NK-92 (cell line): Measurements from ENCODE around the gene GALNT1.

Experiments used
- DNase-seq: peaks from one replicate; lab custom pipeline; 2025; ENCODE audit not compliant: unreplicated experiment; lab: John Stamatoyannopoulos, UW

GALNT1 gene

DNA sequence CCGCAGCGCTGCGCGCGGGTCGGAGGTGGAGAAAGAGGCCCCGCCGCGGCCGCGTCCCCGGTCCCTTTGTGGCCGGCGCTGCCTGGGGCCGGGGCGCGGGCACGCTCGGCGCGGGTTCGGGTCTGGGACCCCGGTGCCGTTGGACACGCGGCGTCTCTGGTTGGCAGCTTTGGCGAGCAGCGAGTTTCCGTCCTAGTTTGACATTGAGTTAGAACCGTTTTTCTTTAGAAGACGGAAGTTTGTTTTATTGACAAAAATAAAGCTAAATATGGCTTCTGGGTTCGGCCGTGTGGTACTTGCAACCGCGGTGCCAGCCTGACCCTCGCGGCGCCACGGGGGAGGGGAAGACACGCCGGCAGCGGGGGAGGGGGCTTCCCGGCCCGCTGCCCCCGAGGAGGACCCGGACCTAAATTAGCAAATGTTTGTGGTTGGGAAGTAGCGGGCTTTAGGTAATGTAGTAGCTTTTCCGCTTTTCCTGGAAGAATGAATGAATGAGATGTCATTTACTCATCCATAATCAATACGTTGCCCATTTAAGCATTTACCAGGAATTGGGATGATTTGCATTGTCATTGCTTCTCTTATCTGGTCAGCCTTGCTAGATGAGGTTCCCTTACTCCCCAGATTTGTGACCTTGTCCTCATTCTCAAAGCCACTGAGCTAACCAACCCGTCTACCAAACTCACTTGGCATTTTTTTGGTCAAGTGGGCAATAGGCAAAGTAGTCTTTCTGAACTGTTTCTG is 530 bp downstream of the GALNT1 start:
- DNase-seq, result no peak

DNA sequence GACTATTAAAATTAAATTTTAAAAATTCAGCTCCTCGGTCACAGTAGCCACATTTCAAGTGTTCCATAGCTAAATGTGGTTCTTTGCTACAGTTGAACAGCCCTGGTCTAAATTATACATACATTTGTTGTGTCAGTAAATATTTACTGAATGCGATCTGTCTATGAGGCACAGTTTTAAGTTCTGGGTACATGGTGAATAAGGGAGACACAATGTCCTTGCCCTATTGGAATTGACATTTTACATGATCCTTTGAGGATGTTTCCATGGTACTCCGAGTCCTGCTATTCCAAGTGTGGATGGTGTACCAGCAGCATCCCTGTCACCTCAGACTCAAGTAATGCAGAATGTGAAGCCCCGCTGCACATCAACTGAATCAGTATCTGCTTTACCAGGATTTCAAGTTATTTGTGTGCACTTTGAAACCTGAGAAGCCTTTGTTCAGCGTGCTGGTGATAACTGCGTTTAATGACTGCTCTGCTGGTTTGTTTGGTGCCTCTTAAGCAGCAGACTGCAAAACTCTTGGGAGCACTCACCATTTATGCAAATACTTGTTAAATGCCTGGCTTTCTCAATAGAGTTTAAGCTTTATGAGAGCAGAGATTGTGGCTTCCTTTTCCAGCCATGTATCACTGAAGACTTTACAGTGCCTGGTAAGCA is 1.5 kb downstream of the GALNT1 start:
- no peak for DNase-seq

DNA sequence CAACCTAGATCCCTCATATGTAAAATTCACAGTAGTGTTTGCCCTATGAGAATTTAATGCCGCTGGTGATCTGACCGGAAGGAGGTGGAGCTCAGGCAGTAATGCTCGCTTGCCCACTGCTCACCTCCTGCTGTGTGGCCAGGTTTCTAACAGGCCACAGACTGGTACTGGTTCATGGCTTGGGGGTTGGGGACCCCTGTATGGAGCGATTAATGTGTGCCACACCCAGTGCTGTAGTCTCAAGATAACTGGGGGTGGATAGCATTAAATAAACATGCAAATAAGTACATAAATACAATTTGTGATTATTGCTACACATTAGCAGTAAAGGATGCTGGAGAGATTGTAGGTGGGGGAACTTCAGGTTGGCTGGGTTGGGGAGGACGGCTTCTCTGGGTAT is 3.2 kb downstream of the GALNT1 start:
- no peak for DNase-seq

DNA sequence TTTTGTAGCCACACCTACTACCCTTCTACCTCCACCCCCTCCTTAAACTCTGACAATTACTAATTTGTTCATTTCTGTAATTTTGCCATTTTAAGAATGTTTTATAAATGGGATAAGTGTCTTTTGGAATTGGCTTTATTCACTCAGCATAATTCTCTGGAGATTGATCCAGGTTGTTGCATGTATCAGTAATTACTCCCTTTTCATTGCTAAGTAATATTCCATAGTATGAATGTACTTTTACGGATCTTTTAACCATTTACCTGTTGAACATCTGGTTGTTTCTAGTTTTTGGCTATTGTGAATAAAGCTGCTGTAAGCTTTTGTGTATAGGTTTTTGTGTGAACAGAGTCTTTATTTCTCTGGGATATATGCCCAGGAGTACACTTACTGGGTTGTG is 4.1 kb downstream of the GALNT1 start:
- DNase-seq, result no peak

DNA sequence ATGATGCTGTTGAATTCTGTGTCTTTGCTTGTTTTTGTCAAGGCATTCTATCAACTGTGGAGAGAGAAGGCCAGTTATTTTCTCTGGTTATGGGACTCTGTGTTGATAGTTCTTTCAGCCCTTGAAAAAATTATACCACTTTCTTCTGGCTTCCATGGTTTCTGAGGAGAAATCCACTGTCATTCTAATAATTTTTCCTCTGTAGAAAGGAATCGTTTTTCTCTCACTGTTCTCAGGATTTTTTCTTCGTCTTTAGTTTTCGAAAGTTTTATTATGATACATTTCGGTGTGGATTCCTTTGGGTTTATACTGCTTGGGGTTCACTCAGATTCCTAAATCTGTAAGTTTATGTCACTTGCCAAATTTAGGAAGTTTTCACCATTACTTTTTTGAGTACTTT is 6.6 kb downstream of the GALNT1 start:
- DNase-seq, result no peak

DNA sequence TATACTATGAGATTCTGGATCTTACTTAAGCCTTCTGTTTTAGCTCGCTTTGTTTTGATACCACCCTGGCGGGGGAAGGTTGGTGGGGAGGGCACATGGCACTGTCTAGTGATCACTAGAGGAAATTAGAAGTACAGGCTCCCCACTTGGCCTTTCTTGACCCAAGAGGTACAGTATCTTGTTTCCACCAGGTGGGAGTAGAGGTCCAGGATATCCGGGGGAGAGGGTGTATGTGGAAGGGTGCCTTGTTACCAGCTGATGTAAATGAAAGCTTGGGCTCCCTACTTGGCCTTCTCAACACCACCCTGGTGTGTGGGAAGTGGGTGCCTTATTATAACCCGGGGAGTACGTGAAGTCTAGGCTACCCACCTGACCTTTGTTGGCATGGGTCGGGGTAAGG is 7.5 kb downstream of the GALNT1 start:
- no peak for DNase-seq

DNA sequence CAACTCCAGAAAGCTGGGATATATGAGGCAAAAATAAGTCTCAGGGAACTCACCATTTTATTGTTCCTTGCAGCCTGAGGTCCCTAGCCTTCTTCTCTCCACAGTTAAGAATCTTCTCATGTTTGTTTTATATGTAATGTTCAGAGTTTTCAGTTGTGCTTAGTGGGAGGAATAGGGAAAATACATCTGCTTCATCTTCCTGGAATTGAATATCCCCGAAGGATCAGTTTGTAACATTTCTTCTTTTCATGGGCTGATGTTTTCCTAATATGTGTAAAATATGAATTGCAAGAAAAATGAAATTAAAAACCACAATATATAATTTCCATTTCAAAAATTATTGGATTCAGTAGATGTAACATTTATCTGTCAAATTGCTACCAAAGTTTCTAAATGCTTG is 8.0 kb downstream of the GALNT1 start:
- no peak for DNase-seq

DNA sequence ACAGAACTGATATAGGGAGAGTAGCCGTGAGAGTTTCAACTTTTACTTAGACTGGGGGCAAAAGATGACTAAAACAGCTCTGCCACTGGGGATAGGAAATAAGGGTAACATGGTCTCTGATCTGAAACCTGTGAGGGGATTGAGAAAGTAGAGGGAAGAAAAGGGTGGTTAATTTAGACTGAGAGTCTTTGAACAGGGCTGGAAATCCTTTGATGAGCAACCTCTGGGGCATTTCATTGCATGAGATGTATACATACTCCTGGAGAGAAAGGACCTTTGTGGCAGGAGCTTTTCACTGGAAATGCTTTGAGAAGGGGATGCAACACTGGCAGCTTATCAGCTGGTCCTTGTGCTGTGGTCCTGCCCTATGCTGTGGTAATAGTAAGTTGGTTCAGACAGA is 9.4 kb downstream of the GALNT1 start:
- no peak for DNase-seq

DNA sequence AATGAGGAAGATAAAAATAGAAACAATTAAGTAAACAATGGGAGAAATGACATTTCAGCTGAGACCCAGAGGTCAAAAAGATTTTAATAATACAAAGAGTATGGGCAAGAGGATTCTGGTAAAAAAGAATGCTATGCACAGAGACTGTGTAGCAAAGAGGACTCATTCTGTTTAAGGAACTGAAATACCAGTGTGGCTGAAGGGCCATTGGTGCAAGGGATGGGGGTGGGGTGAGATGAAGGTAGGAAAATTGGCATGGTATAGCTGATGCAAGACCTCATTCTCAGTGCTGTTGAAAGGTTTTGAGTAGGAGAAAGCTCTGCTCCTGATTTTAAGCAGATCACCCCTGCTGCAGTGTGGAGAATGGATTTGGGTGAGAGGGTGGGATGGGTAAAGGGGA is 10.8 kb downstream of the GALNT1 start:
- DNase-seq, result no peak

DNA sequence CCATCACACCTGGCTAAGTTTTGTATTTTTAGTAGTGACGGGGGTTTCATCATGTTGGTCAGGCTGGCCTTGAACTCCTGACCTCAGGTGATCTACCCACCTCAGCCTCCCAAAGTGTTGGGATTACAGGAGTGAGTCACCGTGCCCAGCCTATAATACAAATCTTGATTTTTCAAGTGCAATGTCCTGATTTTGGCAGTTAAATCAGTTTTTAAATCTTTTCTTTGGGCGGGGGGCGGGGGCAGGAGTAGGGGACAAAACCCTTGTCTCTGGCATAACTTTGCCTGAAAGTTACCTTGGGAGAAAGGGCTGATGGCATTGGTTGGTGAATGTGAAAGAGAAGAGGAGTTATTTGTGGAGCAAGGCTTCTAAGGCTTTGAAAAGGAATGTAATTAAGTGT is 12.3 kb downstream of the GALNT1 start:
- no peak for DNase-seq

DNA sequence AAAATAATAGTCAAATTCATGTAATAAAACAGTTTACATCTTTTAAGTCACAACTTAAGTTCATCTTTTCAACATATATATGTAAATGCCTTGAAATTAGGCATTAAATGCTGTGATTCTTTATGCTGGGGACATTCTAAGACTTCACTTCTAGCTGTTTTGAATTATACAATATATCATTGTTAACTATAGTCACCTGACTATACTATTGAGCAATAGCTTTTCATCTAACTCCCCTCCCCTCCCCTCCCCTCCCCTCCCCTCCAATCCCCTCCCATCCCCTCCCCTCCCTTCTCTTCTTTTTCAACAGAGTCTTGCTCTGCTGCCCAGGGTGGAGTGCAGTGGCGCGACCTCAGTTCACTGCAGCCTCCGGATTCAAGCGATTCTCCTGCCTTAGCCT is 16.2 kb downstream of the GALNT1 start:
- no peak for DNase-seq

DNA sequence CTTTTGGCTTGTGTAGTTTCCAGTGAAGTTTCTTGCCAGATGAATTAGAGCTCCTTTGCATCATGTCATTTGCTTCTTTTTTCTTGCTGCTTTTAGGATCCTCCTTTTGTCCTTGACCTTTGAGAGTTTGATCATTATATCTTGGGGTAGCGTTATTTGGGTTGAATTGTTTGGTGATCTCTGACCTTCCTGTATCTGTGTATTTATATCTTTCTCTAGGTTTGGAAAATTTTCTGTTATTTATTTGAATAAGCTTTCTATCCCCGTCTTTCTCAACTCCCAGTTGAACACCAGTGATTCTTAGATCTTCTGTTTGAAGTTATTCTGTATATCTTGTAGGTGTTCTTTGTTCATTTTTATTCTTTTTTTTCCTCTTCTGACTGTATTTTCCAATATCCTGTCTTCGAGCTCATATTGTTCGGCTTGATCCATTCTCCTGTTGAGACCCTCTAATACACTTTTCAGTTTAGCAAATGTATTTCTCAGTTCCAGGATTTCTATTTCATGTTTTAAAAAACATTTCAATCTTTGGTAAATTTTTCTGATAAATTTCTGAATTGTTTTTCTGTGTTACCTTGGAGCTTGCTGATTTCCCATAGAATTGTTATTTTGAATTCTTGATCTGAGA is 20.8 kb downstream of the GALNT1 start:
- DNase-seq, result no peak

DNA sequence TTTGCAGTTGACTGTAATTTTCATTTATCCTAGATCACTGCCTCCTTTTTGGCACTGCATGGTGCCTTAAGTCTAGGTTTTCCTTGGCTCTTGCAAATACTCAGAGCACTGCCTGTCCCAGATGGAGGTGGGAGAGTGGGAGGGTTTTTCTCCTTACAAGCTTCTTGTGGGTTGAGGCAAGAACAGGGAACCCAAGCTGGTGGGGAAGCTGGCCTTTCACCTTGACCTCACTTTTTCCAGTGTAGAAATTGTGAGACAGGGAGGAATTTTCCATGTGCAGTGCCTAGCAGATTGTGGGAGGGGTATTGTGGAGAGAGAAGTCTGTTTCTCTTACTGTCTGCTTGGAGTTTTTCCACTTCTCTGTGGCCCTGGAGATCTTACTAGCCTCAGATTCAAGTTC is 21.5 kb downstream of the GALNT1 start:
- no peak for DNase-seq

DNA sequence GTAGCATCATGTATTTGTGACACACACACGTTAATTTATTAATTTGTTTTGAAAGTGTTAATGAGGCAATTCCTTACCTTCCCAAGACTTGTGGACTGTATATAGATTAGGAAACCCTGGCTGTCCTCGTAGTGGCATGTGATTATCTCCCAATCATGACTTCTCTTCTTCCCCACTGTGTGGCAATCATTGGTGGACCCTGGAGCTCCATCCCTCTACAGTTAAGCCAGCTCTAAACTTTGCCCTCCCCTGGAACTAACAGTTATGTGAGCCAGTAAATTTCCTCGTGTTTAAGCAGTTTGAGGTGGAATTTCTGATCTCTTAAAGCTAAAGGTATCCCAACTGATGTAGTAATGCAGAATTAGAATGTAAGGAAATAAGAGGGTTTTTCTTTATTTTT is 22.0 kb downstream of the GALNT1 start:
- no peak for DNase-seq

DNA sequence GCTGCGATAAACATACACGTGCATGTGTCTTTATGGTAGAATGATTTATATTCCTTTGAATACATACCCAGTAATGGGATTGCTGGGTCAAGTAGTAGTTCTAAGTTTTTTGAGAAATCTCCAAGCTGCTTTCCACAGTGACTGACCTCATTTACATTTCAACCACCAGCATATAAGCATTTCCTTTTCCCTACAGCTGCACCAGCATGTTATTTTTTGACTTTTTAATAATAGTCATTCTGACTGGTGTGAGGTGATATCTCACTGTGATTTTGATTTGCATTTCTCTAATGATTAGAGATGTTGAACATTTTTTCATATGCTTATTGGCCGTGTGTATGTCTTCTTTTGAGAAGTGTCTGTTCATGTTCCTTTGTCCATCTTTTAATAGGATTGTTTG is 22.8 kb downstream of the GALNT1 start:
- DNase-seq, result no peak

DNA sequence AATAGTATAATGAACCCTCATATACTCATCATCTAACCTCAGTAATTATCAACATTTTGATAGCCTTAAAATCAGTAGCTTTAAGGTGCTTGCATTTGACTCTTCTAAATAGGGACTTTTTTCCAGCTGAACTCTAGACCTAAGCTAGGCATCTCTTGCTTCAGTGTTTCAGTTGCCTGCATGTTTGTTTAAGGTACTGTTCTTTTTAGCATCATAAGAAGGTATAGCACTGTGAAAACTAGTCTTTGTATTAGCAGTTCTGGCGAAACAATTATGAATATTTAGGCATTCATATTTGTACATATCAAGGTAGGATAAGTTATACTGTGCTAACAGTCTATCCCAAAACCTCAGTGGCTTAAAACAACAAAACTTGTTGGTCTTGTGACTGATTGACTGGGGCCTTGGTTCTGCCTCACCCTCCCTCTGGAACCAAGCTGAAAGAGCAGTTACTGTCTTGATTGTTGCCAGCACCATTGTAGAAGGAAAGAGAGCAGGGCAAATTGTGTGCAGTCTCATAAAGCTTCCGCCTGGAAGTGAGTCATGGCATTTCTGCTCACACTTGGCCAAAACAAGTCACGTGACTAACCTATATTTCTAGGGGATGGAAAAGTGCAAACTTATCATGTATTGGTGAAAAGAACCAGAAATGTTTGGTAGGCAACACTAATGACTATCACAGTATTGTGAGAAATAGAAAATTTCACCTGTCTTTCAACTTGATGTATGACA is 24.3 kb downstream of the GALNT1 start:
- DNase-seq, result no peak

DNA sequence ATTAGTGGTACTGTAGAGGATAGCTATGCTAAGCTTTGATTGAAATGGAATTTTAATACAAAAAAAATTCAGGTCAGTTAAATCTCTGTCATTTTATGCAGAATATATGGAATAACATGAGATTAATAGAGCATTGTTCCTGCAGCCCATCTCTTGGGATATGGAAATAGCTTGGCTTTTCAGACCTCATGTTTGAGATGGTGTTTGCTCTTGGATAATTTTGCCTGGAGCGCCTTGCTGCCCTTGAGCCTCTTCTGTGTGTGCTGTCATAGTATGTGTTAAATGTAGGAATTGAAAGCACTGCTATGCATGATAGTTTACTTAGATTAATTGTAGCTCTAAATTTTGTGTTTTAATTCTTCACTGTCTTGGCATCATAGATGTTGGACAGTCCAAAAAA is 27.7 kb downstream of the GALNT1 start:
- no peak for DNase-seq

DNA sequence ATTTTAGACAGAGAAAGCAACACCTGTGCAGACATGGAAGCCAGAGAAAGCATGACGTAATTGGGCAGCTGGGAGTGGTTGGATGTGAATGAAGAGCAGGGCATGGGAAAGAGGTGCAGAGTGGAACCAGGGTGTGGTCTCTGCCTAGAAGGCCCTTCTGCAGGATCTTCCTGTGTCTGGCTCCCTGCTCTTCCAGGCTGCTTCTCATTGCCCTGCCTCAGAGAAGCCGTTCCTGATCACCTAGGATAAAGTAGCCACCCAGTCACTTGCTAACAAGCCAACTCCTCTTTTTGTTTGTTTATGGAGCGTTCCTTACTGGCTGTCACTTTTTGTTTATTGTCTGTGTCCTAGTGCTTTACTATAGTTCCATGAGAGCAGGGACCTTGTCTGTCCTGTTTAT is 28.5 kb downstream of the GALNT1 start:
- DNase-seq, result no peak

DNA sequence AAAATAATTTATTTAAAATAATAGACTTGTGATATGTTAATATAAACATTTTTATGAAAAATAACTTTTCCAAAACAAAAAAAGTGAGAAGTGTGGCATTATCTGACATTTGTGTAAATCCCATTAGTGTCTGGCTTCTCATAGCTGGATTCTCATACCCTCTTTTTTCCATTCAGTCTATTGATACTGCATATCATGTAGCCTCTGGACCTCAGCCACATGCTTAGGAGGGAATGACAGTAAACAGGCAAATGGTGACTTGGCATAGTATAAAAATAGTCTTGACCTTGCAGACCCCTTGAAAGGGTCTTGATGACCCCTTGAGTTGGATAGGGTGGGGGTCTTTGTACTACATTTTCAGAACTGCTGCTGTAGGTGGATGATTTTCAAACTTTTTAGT is 29.2 kb downstream of the GALNT1 start:
- no peak for DNase-seq

DNA sequence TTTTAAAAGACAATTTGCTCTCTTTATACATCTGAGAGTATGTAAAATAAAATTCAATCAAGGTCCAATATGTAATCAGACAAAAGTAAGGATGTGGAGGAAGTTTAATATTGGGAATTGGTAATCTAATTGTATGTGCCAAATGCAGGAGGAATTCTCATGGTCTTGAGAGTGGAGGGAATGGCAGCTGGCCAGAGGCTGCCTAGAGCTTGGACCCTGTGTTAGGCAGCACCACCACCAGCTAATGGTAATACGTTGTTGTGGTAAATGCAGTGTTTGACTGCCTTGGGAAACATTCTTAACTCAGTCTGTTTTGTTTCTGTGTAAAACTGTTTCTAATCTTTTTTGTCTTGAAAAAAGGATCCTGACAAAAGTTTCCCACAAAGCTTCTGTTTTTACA is 30.0 kb downstream of the GALNT1 start:
- DNase-seq, result no peak

DNA sequence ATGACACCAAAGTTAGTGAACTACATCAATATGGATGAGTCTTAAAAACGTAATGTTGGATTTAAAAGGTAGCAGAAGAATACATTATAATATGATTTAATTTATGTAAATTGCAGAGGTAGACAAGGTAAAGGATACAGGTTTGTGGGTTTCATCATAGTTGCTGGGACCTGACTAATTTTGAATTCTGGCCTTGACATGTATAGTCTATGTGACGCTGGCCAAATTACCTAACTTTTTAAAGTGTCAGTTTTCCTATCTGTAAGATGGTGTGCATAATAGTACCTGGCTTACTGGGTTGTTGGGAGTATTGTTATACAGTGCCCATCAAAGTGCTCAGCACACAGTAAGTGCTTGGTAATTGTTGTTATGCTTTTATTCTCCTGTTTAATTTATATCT is 34.5 kb downstream of the GALNT1 start:
- DNase-seq, result no peak
